HEK293T (cell line): ENCODE data around the gene RORB.

ENCODE experiments used
- ARNT ChIP-seq: fragments of 450-650 bp; IDR thresholded peaks from 2 replicates; pipeline ENCODE4 v1.6.1; 2017; ENCODE audit warnings: mild to moderate bottlenecking
- BHLHE40 ChIP-seq: fragments of 450-650 bp; IDR thresholded peaks from 2 replicates; pipeline ENCODE4 v1.6.1; 2016; ENCODE audit warnings: mild to moderate bottlenecking, moderate library complexity, borderline replicate concordance
- ELF4 ChIP-seq: fragments of 450-650 bp; IDR thresholded peaks from 2 replicates; pipeline ENCODE4 v1.6.1; 2017; ENCODE audit warnings: antibody characterized with exemption
- FOXA1 ChIP-seq: fragments of 450-650 bp; IDR thresholded peaks from 2 replicates; pipeline ENCODE4 v1.6.1; 2016; ENCODE audit warnings: mild to moderate bottlenecking
- FOXK2 ChIP-seq: fragments of 450-650 bp; IDR thresholded peaks from 2 replicates; pipeline ENCODE4 v1.6.1; 2016; ENCODE audit warnings: mild to moderate bottlenecking
- FOXM1 ChIP-seq: fragments of 450-650 bp; IDR thresholded peaks from 2 replicates; pipeline ENCODE4 v1.6.1; 2017; ENCODE audit warnings: mild to moderate bottlenecking, borderline replicate concordance
- HDGF ChIP-seq: fragments of 450-650 bp; IDR thresholded peaks from 2 replicates; pipeline ENCODE4 v1.6.1; 2017; ENCODE audit warnings: antibody characterized with exemption, borderline replicate concordance
- LEF1 ChIP-seq: fragments of 450-650 bp; IDR thresholded peaks from 2 replicates; pipeline ENCODE4 v1.6.1; 2017; ENCODE audit warnings: mild to moderate bottlenecking, borderline replicate concordance
- SP1 ChIP-seq: fragments of 450-650 bp; IDR thresholded peaks from 2 replicates; pipeline ENCODE4 v1.6.1; 2017
- SUZ12 ChIP-seq: fragments of 450-650 bp; IDR thresholded peaks from 2 replicates; pipeline ENCODE4 v1.6.1; 2016; ENCODE audit warnings: mild to moderate bottlenecking
- TARDBP ChIP-seq: fragments of 450-650 bp; IDR thresholded peaks from 2 replicates; pipeline ENCODE4 v1.6.1; 2016
- ZNF384 ChIP-seq: fragments of 450-650 bp; IDR thresholded peaks from 2 replicates; pipeline ENCODE4 v1.6.1; 2016
- TF ChIP-seq, protein P1 (sequence below): fragments of 450-650 bp; IDR thresholded peaks from 2 replicates; pipeline ENCODE4 v1.6.1; 2016

DNA sequence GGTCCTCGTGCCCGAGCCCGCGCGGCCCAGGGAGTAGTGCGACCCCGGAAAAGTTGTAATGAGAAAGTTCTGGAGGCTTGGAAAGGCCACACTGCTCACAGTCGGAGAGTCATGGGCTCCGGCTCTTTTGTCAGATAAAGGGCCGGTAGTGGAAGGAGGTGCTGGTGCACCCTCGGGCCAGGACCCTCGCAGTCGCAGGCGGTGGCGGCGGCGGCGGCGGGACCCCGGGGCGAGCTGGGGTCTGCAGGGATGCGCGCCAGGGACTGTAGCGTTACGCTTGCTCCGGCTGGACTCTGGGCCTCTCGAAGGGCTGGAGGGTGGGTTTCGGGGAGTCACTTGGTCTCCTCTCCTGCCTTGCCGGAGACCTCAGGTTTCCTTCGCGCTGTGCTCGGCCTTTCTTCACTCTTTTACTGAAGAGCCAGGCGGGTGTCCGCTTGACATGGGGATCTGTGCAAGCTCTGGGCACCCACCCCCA is 1.5 kb downstream of the RORB start:
- TF ChIP-seq HDGF, result no peak
- no peak for TF ChIP-seq BHLHE40
- TF ChIP-seq FOXA1, result no peak
- no peak for TF ChIP-seq SUZ12
- TF ChIP-seq FOXM1, result no peak
- TF ChIP-seq SP1, result no peak
- no peak for TF ChIP-seq ELF4
- TF ChIP-seq TARDBP, result no peak
- TF ChIP-seq ARNT, result no peak
- TF ChIP-seq FOXK2, result no peak
- TF ChIP-seq ZNF384, result no peak
- TF ChIP-seq, protein P1, sequence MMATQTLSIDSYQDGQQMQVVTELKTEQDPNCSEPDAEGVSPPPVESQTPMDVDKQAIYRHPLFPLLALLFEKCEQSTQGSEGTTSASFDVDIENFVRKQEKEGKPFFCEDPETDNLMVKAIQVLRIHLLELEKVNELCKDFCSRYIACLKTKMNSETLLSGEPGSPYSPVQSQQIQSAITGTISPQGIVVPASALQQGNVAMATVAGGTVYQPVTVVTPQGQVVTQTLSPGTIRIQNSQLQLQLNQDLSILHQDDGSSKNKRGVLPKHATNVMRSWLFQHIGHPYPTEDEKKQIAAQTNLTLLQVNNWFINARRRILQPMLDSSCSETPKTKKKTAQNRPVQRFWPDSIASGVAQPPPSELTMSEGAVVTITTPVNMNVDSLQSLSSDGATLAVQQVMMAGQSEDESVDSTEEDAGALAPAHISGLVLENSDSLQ, result no peak
- TF ChIP-seq LEF1, result no peak
